ENCODE measurements around the gene AMER1. TPM values are rescaled to one million over a fixed set of nuclear protein-coding genes. Genes with fewer than 3 reads are reported as not detected.

Gene AMER1
- total RNA-seq, 1 donor from 2014 or later = 5.6 TPM

Other genes starting within 250 kb of the AMER1 start
- 4.3 TPM for gene ASB12, start 24.9 kb upstream of the AMER1 start, total RNA-seq
- 0.44 TPM for gene MTMR8, start 189.7 kb upstream of the AMER1 start, total RNA-seq

Data from left ventricle myocardium inferior (tissue), 1 donor.